Stimulated activated CD8-positive, alpha-beta memory T cell treated with anti-CD3 and anti-CD28 coated beads, Interleukin-2, amount 100 ng/mL, for 48 hours (primary cell): ENCODE data around the gene MACROD1.
"Not testable (repeated sequence)": the region's sequence is repeated elsewhere in the genome, so short reads cannot be mapped to it uniquely, and the experiment has no call there.

Experiments used
- DNase-seq, 2 donors: peaks; one replicate each; pipeline ENCODE4 v3.0.0-alpha.2; 2020; ENCODE audit warnings: low read depth in 2 of 2

The MACROD1 gene

GRCh38 chr11:63999349-64000025 is 166.4 kb downstream of the MACROD1 start:
- peak; percentile 43 to 56 for DNase-seq

GRCh38 chr11:63998558-63999348 is 167.2 kb downstream of the MACROD1 start:
- no peak for DNase-seq

DNA sequence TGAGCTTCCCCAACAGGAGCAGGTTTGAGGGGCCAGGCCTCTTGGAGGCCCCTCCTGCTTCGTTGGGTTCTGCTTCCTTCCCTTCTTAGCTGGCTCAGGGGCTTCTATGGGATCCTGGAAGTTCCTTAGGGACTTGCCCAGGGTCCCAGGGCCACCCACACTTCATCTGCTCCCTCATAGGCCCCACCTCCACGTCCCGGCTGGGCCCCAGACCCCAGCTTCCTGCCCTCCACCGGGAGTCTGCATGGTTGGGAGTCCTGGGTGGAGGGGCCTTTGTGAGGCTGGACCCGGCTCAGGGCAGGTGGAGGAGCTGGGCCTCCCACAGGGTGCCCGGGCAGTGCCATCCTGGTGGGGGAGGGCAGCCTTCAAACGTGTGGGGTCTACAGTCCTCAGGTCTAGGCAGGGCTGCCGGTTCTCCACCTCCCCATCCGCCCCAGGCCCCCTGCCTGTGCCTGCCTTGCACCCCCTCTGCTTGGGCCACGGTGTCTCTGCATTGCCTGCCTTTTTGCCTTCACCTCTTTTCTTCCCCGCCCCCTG is 168.0 kb downstream of the MACROD1 start:
- no peak for DNase-seq

DNA sequence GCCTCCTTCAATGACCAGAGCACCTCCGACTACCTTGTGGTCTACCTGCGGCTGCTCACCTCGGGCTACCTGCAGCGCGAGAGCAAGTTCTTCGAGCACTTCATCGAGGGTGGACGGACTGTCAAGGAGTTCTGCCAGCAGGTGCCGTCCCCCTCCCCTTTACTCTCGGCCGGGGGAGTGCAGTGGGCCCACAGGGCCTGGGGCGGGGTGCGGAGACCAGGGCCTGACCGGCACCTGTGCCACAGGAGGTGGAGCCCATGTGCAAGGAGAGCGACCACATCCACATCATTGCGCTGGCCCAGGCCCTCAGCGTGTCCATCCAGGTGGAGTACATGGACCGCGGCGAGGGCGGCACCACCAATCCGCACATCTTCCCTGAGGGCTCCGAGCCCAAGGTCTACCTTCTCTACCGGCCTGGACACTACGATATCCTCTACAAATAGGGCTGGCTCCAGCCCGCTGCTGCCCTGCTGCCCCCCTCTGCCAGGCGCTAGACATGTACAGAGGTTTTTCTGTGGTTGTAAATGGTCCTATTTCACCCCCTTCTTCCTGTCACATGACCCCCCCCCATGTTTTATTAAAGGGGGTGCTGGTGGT is 168.7 kb downstream of the MACROD1 start:
- no peak for DNase-seq

DNA sequence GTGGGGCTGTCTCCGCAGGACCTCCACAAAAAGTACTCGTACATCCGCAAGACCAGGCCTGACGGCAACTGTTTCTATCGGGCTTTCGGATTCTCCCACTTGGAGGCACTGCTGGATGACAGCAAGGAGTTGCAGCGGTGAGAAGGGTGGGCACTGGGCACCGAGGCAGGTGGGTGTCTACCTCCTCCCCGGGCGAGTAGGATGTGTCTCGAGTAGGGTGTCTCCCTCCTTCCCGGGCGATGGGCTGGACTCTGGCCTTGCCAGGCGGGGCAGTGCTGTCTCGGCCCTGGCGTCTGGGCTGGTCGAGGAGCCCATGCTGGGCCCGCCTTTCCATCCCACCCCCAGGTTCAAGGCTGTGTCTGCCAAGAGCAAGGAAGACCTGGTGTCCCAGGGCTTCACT is 169.4 kb downstream of the MACROD1 start:
- no peak for DNase-seq

DNA sequence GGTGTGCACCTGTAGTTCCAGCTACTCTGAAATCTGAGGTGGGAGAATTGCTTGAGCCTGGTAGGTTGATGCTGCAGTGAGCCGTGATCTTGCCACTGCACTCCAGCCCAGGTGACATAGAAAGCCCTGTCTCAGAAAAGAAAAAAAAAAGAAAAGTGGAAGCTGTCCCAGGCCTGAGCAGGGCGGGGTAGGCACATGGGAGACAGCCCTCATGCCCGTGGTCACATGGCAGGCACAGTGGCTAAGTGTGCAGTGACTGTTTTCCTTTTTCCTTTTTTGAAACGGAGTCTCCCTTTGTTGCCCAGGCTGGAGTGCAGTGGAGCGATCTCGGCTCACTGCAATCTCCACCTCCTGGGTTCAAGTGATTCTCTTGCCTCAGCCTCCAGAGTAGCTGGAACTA is 171.9 kb downstream of the MACROD1 start:
- DNase-seq = no peak

GRCh38 chr11:63993100-63993499 is 172.8 kb downstream of the MACROD1 start:
- DNase-seq = no peak

DNA sequence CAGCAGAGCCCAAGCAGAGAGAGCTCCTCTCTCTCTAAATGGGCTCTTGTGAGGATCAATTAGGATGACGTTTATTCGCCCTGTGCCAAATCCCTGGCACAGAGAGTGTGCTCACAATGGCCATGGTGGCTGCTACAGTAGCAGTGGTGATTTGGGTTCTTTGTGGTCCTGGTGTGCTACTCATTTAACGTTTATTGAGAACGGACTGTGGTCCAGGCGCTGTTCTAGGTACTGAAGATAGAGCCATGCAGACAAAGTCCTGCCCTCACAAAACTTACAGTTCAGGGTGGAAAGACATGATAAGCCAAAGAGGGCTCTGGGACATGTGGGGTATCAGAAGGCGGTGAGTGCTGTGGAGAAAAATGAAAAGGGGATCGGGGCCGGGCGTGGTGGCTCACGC is 174.4 kb downstream of the MACROD1 start:
- DNase-seq = no peak

DNA sequence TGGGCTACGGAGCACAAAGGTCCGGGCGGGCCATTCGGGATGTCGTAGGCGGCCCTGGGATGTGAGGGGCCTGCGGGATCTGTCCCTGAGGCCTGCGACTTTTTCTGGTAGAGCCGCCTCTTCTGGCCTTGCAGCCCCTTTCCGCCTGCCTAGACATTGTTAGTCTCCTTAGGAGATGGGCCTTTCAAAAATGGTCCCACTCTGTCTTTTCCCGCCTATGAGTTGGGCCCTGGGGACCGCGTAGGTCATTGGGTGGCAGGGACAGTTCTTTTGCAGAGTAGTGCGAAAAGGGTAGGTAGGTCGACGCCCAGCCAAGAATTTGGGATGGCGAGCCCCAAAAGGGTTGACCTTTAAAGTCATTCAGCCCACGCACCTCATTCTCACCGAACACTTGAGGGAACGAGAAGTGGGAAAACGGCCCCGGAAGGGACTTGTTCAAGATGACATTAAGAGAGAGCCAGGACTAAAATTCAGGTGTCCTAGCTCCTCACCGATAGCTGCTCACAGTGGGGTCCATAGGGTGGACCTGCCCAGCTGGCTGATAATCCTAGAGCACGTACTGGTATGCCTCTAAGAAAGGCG is 178.9 kb downstream of the MACROD1 start:
- DNase-seq = no peak

GRCh38 chr11:63986156-63986931 is 179.6 kb downstream of the MACROD1 start, which contains the start of gene OTUB1:
OTUB1 (plus strand) TSS chr11:63986438; CDS start chr11:63986457, 19 bp downstream.
- peak; percentile 81 to 86 for DNase-seq

DNA sequence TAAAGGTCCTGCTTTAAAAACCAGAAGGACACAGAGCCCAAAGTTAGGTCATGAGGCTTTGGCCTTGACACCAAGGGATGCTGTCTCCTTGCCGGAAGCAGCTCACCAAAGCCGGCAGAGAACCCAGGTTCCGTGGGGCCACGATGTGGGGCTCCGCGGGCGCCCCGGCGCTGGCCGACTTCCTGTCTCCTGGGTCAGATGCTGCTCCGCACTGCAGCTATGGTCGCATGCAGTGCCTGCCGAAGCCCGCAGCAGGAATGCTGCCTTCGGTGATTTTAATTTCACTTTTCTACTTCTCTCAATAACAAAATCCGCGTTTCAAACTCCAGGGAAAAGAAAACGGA is 180.1 kb downstream of the MACROD1 start:
- DNase-seq = peak; percentile 46 to 63

- no peak for DNase-seq
These were observed 186.5 kb downstream of the MACROD1 start for GRCh38 chr11:63979426-63979825.

GRCh38 chr11:63978551-63979239 is 187.2 kb downstream of the MACROD1 start:
- no peak for DNase-seq

DNA sequence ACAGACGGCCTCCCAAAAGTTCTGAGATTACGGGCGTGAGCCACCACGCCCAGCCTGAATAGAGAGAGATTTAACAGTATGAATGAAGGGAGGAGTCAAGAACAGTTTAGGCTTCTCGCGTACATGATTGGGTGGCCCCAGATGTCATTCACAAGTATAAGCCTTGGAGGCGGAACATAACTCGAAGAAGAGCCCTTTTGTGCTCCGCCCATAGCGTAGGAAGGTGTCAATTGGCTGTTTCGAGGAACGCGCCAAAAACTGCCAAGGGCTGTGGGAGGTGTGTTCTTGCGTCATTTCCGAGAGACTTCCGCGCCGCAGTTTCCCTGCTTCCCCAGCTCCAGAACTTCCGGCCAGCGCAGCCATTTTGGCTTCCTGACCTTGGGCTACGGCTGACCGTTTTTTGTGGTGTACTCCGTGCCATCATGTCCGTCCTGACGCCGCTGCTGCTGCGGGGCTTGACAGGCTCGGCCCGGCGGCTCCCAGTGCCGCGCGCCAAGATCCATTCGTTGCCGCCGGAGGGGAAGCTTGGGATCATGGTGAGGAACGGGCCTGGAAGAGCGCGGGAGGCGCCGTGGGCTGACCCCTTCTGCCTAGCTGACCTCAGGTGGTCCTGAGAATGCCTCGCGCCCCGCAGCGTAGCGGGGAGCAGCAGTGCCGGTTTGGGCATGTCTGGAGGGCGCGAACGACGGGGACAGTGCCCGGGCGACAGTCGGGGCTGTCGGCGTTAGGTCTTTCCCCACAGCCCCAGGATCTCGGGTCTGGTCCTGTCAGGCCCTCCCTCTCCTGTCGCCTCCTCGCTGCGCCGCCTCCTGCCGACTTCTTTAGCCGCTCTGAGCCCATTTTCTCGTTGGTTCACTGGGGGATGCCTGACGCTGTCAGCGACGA is 191.4 kb downstream of the MACROD1 start, which contains the start of gene COX8A:
COX8A (plus strand) TSS at position 362 of the 885 bp plus-strand sequence; CDS start at position 423, 61 bp downstream.
- peak; percentile 83 to 90 for DNase-seq

- DNase-seq = not testable (repeated sequence)
These were observed 192.0 kb downstream of the MACROD1 start for GRCh38 chr11:63973912-63974258.

DNA sequence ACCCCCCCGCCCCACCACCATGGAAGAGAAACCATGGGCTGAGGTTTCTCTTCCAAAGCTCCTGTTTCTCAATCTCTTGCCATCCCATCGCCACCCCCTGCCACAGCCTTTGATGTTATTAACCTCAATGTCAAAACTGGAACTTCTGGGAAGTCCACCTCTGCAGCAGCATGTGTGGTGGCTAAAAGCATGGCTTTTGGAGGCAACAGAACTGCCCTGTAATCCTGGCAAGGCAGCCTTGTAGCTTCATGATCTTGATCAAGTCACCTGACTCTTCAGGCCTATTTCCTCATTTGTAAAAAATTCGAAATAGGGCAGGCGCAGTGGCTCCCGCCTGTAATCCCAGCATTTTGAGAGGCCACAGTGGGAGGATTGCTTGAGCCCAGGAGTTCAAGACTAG is 195.0 kb downstream of the MACROD1 start:
- DNase-seq = no peak

- DNase-seq = no peak
These were observed 196.5 kb downstream of the MACROD1 start for GRCh38 chr11:63969461-63969860.

DNA sequence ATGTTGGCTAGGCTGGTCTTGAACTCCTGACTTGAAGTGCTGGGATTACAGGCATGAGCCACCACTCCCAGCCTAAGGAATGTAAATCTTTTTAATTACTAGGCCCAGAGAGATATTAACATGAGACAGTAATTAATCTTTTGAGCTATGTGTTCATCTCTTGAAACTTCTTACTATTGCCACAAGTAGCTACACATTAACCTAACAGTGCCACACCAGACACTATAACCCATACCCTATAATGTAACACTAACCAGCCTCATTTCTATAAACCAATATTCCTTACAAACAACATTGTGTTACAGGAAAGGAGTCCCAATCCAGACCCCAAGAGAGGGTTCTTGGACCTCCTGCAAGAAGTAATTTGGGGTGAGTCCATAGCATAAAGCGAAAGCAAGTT is 199.5 kb downstream of the MACROD1 start:
- DNase-seq = no peak

DNA sequence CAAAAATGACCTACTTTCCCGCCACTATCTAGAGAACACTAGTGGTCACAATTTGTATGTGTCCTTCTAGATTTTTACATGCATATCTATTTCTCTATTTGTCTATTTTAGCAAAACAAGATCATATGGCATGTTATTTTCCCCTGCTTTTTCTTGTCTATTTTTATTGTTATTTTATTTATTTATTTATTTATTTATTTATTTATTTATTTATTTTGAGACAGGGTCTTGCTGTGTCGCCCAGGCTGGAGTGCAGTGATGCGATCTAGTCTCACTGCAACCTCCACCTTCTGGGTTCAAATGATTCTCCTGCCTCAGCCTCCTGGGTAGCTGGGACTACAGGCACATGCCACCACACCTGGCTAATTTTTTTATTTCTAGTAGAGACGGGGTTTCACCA is 202.0 kb downstream of the MACROD1 start:
- not testable (repeated sequence) for DNase-seq
